Natural killer cell (primary cell): Measurements from ENCODE around the gene SEPTIN10. TPM values are rescaled to one million over a fixed set of nuclear protein-coding genes. Genes with fewer than 3 reads are reported as not detected.

Experiments
- ATAC-seq, 3 donors: fragments of 150-1000 bp in 2 of 3; fragments of 200-7000 bp in 1 of 3; cut with Tn5 transposase; 1 replicate in 1 of 3; 2 replicates in 2 of 3; pipeline ENCODE4 v1.10.0; 2021; ENCODE audit warnings: mild to moderate bottlenecking in 2 of 3, moderate library complexity in 2 of 3
- DNase-seq, 2 donors: peaks; one replicate each; pipeline versions ENCODE4 v3.0.0 to v3.0.0-alpha.2; 2013 to 2021; ENCODE audit warnings: mixed read lengths in 1 of 2
- H3K27ac ChIP-seq: one replicate; pipeline ENCODE4 v1.5.1; 2013; ENCODE audit warnings: mild to moderate bottlenecking, low read length
- H3K27me3 ChIP-seq: one replicate; pipeline ENCODE4 v1.6.1; 2013; ENCODE audit warnings: low read length; ENCODE audit not compliant: control insufficient read depth, insufficient read depth
- H3K36me3 ChIP-seq: one replicate; pipeline ENCODE4 v1.6.1; 2013; ENCODE audit warnings: low read length; ENCODE audit not compliant: control insufficient read depth, insufficient read depth
- H3K4me1 ChIP-seq: one replicate; pipeline ENCODE4 v1.6.1; 2013; ENCODE audit warnings: low read length; ENCODE audit not compliant: control insufficient read depth, insufficient read depth
- H3K4me3 ChIP-seq: one replicate; pipeline ENCODE4 v1.5.1; 2013; ENCODE audit warnings: low read length
- H3K9me3 ChIP-seq: one replicate; pipeline ENCODE4 v1.6.1; 2013; ENCODE audit warnings: low read length; ENCODE audit not compliant: control insufficient read depth, insufficient read depth
- H3K27ac Mint-ChIP-seq, 2 donors: one replicate each; pipeline ENCODE4 v1.8.0; 2022; ENCODE audit warnings: mild to moderate bottlenecking in 2 of 2, mixed read lengths in 2 of 2, moderate library complexity in 1 of 2
- H3K27me3 Mint-ChIP-seq, 2 donors: one replicate each; pipeline ENCODE4 v1.8.0; 2022; ENCODE audit warnings: low read depth in 2 of 2, mixed read lengths in 2 of 2
- H3K36me3 Mint-ChIP-seq: one replicate; pipeline ENCODE4 v1.8.0; 2022; ENCODE audit warnings: mixed read lengths
- H3K4me1 Mint-ChIP-seq, 2 donors: one replicate each; pipeline ENCODE4 v1.8.0; 2022; ENCODE audit warnings: mixed read lengths in 2 of 2
- H3K4me3 Mint-ChIP-seq: one replicate; pipeline ENCODE4 v1.8.0; 2022; ENCODE audit warnings: mild to moderate bottlenecking, moderate library complexity, mixed read lengths
- H3K9me3 Mint-ChIP-seq, 2 donors: one replicate each; pipeline ENCODE4 v1.8.0; 2022; ENCODE audit warnings: mixed read lengths in 2 of 2
- WGBS: methylation state at CpG from one replicate; pipeline ENCODE4 v1.1.7; 2013; ENCODE audit warnings: missing lambda C conversion rate; ENCODE audit not compliant: insufficient coverage; 5-methylcytosine and 5-hydroxymethylcytosine counted together
- intact Hi-C: fragments of 100-400 bp; cut with micrococcal nuclease; formaldehyde crosslinking; loops from one replicate; pipeline ENCODE4 v1.14.2; 2022
- total RNA-seq, 4 donors: library from RNA; stranded (reverse); fragments of 120-200 nt in 1 of 4; gene quantifications; one replicate each; pipeline versions ENCODE4 v1.2.3 to v1.2.4, GENCODE V29; 2013 to 2022
- TF ChIP-seq, protein P1 (sequence below): fragments of 200-600 bp; IDR thresholded peaks from one replicate; pipeline ENCODE4 v1.8.0; 2022; ENCODE audit warnings: antibody characterized with exemption

SEPTIN10 gene
- total RNA-seq, 3 donors from 2014 or later (not counting 1 experiment from before 2014, with no cell fraction given), result 0.25 to 2.6 (median 0.33) TPM

DNA sequence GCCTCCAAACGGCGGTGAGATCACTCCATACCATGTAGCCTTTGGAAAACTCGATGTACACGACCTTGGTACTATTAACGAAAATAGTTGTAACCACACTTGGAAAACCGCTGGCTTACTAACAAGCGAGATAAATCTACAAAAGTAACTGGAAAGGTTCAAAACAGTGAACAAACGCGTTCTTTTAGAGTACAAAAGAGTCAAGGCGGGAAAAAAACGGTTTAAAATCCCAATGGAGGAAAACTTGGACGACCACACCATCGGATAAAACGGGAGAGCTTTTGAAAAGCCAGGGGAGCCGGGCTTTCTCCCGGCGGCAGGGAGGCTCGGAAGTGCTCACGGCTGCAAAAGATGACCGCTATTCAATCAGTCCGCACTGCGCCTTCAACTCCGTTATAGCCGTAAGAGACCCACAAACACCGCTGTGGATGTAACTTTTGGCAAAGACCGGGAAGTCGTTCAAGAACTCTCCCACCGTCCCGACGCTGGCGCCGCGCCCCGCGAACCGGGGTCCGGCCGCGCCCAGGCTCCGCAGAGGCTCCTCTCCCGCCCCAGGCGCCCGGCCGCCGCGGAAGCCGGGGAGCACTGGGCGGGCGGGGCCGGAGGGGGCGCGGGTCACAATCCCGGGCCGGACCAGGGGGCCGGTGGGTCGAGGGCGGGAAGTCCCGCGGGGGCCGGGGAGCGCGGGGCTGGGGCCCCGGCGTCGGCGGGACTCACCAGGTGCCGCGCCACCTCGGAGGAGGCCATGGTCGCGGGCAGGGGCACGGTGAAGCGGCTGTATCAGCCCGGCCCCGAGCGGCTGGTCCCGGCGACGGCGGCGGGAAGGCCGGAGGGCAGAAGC lies 465 bp downstream of the SEPTIN10 start:
- ATAC-seq, result no peak
- Mint-ChIP-seq H3K4me3 (peak overlapping the region; percentile 78), H3K36me3 (no peaks in the 10 kb centered on the region), H3K9me3 (peaks cover 3% of the 10 kb centered on the region in 2 donors), H3K27ac (peak overlapping the region; percentile 4 to 42), H3K27me3 (peaks cover 37 to 54% of the 10 kb centered on the region in 2 donors), H3K4me1 (peaks cover 5 to 7% of the 10 kb centered on the region in 2 donors)
- TF ChIP-seq, protein P1, sequence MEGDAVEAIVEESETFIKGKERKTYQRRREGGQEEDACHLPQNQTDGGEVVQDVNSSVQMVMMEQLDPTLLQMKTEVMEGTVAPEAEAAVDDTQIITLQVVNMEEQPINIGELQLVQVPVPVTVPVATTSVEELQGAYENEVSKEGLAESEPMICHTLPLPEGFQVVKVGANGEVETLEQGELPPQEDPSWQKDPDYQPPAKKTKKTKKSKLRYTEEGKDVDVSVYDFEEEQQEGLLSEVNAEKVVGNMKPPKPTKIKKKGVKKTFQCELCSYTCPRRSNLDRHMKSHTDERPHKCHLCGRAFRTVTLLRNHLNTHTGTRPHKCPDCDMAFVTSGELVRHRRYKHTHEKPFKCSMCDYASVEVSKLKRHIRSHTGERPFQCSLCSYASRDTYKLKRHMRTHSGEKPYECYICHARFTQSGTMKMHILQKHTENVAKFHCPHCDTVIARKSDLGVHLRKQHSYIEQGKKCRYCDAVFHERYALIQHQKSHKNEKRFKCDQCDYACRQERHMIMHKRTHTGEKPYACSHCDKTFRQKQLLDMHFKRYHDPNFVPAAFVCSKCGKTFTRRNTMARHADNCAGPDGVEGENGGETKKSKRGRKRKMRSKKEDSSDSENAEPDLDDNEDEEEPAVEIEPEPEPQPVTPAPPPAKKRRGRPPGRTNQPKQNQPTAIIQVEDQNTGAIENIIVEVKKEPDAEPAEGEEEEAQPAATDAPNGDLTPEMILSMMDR, result no peak
- Histone ChIP-seq H3K4me3 (no peak overlapping the region), H3K27ac (no peak overlapping the region), H3K9me3 (peaks cover 6% of the 10 kb centered on the region), H3K36me3 (no peaks in the 10 kb centered on the region), H3K27me3 (peaks cover 50% of the 10 kb centered on the region), H3K4me1 (peaks cover 14% of the 10 kb centered on the region)
- DNase-seq, result peak in 1 of 2 donors; percentile 28
- WGBS, result 6% methylated on average over 82 of the region's 82 CpGs
- intact Hi-C loops, result no loop called here

DNA sequence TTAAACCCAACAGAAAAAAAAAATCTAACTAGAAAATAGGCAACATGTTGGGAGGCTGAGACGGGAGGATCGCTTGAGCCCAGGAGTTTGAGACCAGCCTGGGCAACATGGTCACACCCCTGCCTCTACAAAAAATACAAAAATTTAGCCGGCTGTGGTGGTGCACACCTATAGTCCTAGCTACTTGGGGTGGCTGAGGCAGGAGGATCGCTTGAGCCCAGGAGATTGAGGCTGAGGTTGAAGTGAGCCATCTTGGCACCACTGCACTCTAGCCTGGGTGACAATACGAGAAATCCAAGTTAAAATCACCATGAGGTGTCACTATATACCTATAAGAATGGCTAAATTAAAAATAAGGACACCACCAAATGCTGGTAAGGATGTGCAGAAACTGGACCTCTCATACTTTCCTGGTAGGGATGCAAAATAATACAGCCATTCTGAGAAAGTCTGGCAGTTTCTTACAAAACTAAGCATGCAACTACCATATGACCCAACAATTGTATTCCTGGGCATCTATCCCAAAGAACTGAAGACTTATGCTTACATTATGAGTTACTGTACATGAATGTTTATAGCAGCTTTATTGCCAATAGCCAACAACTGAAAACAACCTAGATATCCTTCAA lies 2.2 kb downstream of the SEPTIN10 start:
- peaks cover 14% of the 10 kb centered on the region for H3K4me1 ChIP-seq
- Mint-ChIP-seq H3K27me3 (peaks cover 44 to 67% of the 10 kb centered on the region in 2 donors), H3K27ac (no peak overlapping the region), H3K9me3 (peaks cover 3% of the 10 kb centered on the region in 2 donors), H3K36me3 (no peaks in the 10 kb centered on the region), H3K4me3 (peak overlapping the region; percentile 55), H3K4me1 (peaks cover 5 to 7% of the 10 kb centered on the region in 2 donors)
- intact Hi-C loops, result no loop called here
- peaks cover 6% of the 10 kb centered on the region for H3K9me3 ChIP-seq
- no peak overlapping the region for H3K4me3 ChIP-seq
- no peaks in the 10 kb centered on the region for H3K36me3 ChIP-seq
- H3K27ac ChIP-seq, result no peak overlapping the region
- TF ChIP-seq, protein P1, result no peak
- peaks cover 48% of the 10 kb centered on the region for H3K27me3 ChIP-seq
- ATAC-seq (no peak), DNase-seq (no peak)
- 100% methylated on average over 4 of the region's 5 CpGs for WGBS

DNA sequence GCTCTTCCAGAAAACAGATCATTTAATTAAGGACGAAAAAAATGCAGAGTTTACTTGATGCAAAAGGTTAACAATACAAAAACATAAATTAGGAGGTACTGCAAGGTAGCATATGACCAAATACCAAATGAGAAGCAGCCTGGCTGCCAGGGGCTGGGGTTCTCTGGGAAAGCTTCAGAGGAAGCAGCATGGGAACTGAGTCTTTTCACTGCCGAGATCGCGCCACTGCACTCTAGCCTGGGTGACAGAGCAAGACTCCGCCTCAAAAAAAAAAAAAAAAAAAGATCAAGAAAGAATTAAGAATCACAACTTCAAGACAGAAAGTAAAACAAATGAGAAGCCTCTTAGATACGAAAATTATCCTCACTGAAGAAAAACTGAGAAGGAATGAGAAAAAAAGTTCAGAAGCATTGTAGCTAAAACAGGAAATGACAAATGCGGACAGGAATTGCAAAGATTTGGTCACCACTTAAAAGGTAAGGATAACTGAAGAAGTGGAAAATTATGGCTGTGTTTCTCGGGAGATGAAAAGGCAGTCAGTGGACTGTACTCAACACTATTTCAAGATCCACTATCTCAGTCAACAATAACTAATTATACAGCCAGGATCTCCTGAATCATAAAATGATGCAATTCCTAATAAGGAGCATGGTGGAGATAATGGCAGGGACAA lies 4.3 kb downstream of the SEPTIN10 start:
- DNase-seq (no peak), ATAC-seq (no peak)
- H3K36me3 ChIP-seq, result no peaks in the 10 kb centered on the region
- Mint-ChIP-seq H3K9me3 (peaks cover 3% of the 10 kb centered on the region in 2 donors), H3K27ac (no peak overlapping the region), H3K4me1 (peaks cover 5 to 7% of the 10 kb centered on the region in 2 donors), H3K27me3 (peaks cover 39 to 64% of the 10 kb centered on the region in 2 donors), H3K36me3 (no peaks in the 10 kb centered on the region), H3K4me3 (no peak overlapping the region)
- intact Hi-C loops, result no loop called here
- H3K4me1 ChIP-seq, result peaks cover 5% of the 10 kb centered on the region
- WGBS, result 37% methylated on average over 5 of the region's 8 CpGs
- peaks cover 31% of the 10 kb centered on the region for H3K27me3 ChIP-seq
- no peak overlapping the region for H3K4me3 ChIP-seq
- TF ChIP-seq, protein P1, result no peak
- no peaks in the 10 kb centered on the region for H3K9me3 ChIP-seq
- no peak overlapping the region for H3K27ac ChIP-seq
